Superior temporal gyrus (tissue), 1 donor: ENCODE data around the gene SIK3.

Experiments used
- DNase-seq: peaks from one replicate; pipeline ENCODE4 v3.0.0-alpha.2; 2016; ENCODE audit errors: extremely low spot score

The SIK3 gene

DNA sequence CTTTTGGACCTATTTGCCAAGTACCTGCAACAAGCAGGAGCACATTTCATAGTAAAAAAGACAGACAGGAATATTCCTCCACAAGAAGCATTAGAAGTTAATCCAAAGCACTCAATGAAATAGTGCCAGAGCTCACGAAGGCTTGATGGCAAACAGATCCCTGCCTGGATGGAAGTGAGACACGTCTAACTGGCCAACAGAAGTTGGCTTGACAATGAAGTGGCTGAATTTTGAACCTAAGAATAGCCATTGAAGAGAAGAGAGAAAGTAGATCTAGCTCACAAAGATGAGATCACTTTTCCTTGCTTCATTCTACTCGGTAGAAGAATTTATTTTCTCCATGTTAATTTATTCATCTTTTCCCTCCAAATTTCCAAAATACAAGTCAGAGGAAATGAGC lies 230.2 kb downstream of the SIK3 start:
- DNase-seq: no peak

GRCh38 chr11:116867619-116868018 lies 230.6 kb downstream of the SIK3 start:
- DNase-seq: no peak

GRCh38 chr11:116866804-116867455 lies 231.3 kb downstream of the SIK3 start:
- DNase-seq: no peak

GRCh38 chr11:116865696-116866095 lies 232.5 kb downstream of the SIK3 start:
- no peak for DNase-seq

DNA sequence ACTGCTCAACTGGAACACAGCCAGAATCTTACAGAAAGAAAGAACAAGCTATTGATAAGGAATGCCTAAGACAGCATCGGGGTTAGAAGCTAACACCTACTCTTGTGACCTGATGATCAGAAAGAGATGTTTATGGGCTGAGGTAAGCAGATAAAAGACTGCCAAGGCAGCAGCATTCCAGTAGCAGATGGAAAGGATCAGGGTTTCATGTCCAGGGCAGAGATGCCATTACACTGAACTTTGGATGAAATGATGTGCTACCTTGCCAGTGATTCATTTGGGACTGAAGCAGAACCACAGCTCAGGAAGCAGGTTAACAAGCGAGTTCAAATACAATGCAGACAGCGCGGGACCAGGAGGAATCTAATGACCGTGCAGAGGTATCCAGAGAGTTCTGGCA lies 233.7 kb downstream of the SIK3 start:
- DNase-seq: no peak

DNA sequence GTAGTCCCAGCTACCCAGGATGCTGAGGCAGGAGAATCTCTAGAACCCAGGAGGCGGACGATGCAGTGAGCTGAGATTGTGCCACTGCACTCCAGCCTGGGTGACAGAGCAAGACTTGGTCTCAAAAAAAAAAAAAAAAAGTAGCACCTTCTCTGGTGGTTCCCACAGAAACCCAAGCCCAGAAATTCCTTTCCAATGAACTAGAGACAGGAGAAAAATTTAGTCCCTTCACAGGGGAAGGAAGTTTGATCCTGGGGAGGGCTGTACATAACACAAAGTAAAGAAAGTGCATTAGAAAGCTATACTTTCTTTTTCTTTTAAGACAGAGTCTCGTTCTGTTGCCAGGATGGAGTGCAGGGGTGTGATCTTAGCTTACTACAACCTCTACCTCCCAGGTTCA lies 235.3 kb downstream of the SIK3 start:
- DNase-seq: no peak

- no peak for DNase-seq
These were observed 236.0 kb downstream of the SIK3 start for GRCh38 chr11:116862185-116862584.

DNA sequence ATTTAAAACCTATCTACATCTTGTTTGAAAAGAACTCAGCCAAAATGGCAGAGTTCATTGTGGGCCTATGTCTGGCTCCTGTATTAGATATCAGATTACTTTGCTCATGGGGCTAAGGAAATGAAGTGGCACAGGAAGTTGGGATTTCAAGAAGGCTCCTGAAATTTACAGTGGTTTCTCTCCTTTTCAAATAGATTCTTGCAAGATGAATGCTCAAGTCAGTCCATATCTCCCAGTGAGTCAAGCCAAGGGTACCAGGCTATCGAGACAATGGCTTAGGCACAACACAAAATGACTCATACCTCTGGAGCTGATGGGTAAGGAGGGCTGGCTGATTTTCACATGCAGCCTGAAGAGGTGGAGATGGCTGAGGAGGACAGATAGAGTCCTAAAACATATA lies 236.7 kb downstream of the SIK3 start:
- no peak for DNase-seq

GRCh38 chr11:116860303-116860702 lies 237.9 kb downstream of the SIK3 start:
- no peak for DNase-seq

- no peak for DNase-seq
These were observed 239.1 kb downstream of the SIK3 start for GRCh38 chr11:116859175-116859574.

- DNase-seq: no peak
These were observed 240.3 kb downstream of the SIK3 start for GRCh38 chr11:116857936-116858335.

- DNase-seq: no peak
These were observed 240.9 kb downstream of the SIK3 start for GRCh38 chr11:116857316-116857715.

DNA sequence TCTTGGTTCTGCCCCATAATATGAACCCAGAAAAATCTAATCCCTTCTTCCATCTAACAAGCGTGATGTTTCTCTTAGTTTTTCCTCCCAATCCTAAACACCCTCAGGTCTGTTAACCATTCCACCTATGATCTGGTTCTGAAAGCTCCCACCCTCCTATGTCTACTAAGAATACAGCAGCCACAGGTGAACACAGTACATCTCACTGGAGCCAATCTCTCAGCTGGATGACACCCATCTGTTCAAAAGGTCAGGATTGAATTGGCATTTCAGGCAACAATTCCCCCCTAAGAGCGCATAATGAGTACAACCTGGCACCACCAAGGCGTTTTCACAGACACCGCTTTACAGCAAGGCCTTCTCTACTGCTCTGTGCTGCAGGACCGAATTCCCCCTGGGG lies 241.8 kb downstream of the SIK3 start:
- DNase-seq: no peak

DNA sequence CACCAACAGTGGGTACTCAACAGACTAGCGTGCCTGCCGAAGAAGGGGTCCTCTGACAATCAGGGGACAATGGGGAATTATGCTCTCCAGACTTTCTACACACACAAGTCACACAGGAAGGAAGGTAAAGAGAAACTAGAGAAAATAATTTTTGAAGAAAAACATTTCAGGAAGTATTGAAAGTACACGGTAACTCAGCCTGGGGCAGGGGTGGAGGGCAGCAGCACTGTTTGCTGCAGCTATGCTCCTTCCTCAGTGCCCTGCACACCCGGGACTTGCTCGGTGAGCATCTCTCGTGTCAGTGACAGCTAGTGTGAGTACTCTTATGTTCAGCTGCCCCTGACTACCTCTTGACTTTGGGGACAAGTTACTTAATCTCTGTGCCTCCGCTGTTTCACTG lies 242.8 kb downstream of the SIK3 start:
- DNase-seq: no peak

GRCh38 chr11:116853461-116854073 lies 244.7 kb downstream of the SIK3 start:
- DNase-seq: no peak

DNA sequence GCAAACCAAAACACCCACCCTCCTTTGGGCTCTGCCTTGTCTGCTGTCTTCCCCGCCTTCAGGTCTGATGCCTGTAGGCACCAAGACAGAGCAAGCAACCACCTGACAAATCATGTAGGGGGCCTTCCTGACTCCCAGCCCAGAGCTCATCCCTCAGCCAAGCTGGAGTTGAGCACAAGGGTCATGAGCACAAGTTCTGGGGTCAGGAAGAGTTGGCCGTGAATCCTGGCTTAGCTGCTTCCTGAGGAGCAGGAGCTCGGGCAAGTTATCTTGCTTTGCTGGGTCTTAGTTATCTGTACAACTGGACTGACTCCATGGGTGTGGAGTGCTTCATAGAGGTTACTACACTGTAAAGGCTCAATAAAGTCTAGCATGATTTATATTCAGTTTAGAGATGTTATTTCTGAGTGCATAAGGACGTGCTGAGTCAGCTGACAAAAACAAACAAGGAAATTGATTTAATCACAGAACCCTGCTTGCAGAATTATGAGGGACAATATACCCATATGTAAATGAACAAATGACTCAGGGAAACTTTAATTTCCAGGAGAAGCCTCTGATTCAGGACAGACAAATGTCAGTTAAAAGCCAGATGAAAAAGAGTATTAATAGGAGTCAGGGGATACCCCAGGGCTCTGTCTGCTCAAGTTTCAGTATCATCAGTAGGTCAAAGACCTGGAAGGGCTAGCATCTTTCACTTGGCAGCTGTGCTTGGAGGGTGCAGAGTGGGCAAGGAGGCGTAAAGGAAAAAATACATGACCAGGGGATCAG lies 245.8 kb downstream of the SIK3 start:
- no peak for DNase-seq

DNA sequence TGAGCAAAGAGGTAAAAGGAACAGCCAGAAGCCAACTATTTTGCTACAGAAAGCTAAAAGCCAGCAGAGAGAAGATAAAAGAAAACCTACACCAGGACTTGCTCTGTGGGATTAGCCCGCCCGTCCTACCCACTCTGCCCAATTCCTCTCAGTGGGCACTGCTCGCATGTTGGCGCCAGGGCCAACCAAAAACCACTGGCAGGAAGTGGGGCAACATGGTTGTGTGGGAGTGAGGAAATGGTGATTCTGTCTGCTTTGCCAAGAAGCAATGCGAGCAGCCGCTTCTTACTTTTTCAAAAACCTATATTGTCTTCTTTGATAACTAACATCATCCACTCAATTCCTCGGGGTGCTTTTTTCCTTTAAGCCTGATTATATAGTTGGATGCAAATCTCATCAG lies 246.6 kb downstream of the SIK3 start:
- no peak for DNase-seq

- DNase-seq: no peak
These were observed 248.7 kb downstream of the SIK3 start for GRCh38 chr11:116849486-116849885.

- no peak for DNase-seq
These were observed 249.2 kb downstream of the SIK3 start for GRCh38 chr11:116849060-116849459.

- no peak for DNase-seq
These were observed 250.6 kb downstream of the SIK3 start for GRCh38 chr11:116847612-116848011.

- no peak for DNase-seq
These were observed 253.5 kb downstream of the SIK3 start for GRCh38 chr11:116844722-116845121.

GRCh38 chr11:116843661-116844060 lies 254.6 kb downstream of the SIK3 start:
- DNase-seq: no peak

GRCh38 chr11:116842909-116843308 lies 255.3 kb downstream of the SIK3 start:
- no peak for DNase-seq
